HEK293T (cell line): ENCODE data around the gene CACNA1C.

Source experiments
- CTCF ChIA-PET: fragments of 350-600 bp; formaldehyde crosslinking; extraction: SDS; loops from one replicate; lab custom pipeline; 2021; ENCODE audit warnings: antibody characterized with exemption, inconsistent platforms; lab: Yijun Ruan, JAX
- POLR2A ChIA-PET: fragments of 350-600 bp; formaldehyde crosslinking; extraction: SDS; loops from one replicate; lab custom pipeline; 2020; ENCODE audit warnings: antibody characterized with exemption, inconsistent platforms; lab: Yijun Ruan, JAX
- DNase-seq: peaks from one replicate; pipeline ENCODE4 v3.0.0; 2012; ENCODE audit warnings: mixed read lengths; ENCODE audit errors: extremely low spot score
- ARNT ChIP-seq: fragments of 450-650 bp; IDR thresholded peaks from 2 replicates; pipeline ENCODE4 v1.6.1; 2017; ENCODE audit warnings: mild to moderate bottlenecking
- BHLHE40 ChIP-seq: fragments of 450-650 bp; IDR thresholded peaks from 2 replicates; pipeline ENCODE4 v1.6.1; 2016; ENCODE audit warnings: mild to moderate bottlenecking, moderate library complexity, borderline replicate concordance
- CTBP1 ChIP-seq: fragments of 450-650 bp; IDR thresholded peaks from 2 replicates; pipeline ENCODE4 v1.6.1; 2016; ENCODE audit warnings: borderline replicate concordance
- ELF4 ChIP-seq: fragments of 450-650 bp; IDR thresholded peaks from 2 replicates; pipeline ENCODE4 v1.6.1; 2017; ENCODE audit warnings: antibody characterized with exemption
- FOXA1 ChIP-seq: fragments of 450-650 bp; IDR thresholded peaks from 2 replicates; pipeline ENCODE4 v1.6.1; 2016; ENCODE audit warnings: mild to moderate bottlenecking
- FOXK2 ChIP-seq: fragments of 450-650 bp; IDR thresholded peaks from 2 replicates; pipeline ENCODE4 v1.6.1; 2016; ENCODE audit warnings: mild to moderate bottlenecking
- FOXM1 ChIP-seq: fragments of 450-650 bp; IDR thresholded peaks from 2 replicates; pipeline ENCODE4 v1.6.1; 2017; ENCODE audit warnings: mild to moderate bottlenecking, borderline replicate concordance
- HDGF ChIP-seq: fragments of 450-650 bp; IDR thresholded peaks from 2 replicates; pipeline ENCODE4 v1.6.1; 2017; ENCODE audit warnings: antibody characterized with exemption, borderline replicate concordance
- L3MBTL2 ChIP-seq: fragments of 450-650 bp; conservative IDR thresholded peaks from 2 replicates; pipeline ENCODE4 v1.6.1; 2016; ENCODE audit warnings: mild to moderate bottlenecking
- LEF1 ChIP-seq: fragments of 450-650 bp; IDR thresholded peaks from 2 replicates; pipeline ENCODE4 v1.6.1; 2017; ENCODE audit warnings: mild to moderate bottlenecking, borderline replicate concordance
- NFRKB ChIP-seq: fragments of 450-650 bp; IDR thresholded peaks from 2 replicates; pipeline ENCODE4 v1.6.1; 2016; ENCODE audit warnings: mild to moderate bottlenecking, moderate library complexity
- SP1 ChIP-seq: fragments of 450-650 bp; IDR thresholded peaks from 2 replicates; pipeline ENCODE4 v1.6.1; 2017
- SUZ12 ChIP-seq: fragments of 450-650 bp; IDR thresholded peaks from 2 replicates; pipeline ENCODE4 v1.6.1; 2016; ENCODE audit warnings: mild to moderate bottlenecking
- TARDBP ChIP-seq: fragments of 450-650 bp; IDR thresholded peaks from 2 replicates; pipeline ENCODE4 v1.6.1; 2016
- ZNF384 ChIP-seq: fragments of 450-650 bp; IDR thresholded peaks from 2 replicates; pipeline ENCODE4 v1.6.1; 2016
- TF ChIP-seq, protein P1 (sequence below): fragments of 450-650 bp; IDR thresholded peaks from 2 replicates; pipeline ENCODE4 v1.6.1; 2016

Gene CACNA1C

DNA sequence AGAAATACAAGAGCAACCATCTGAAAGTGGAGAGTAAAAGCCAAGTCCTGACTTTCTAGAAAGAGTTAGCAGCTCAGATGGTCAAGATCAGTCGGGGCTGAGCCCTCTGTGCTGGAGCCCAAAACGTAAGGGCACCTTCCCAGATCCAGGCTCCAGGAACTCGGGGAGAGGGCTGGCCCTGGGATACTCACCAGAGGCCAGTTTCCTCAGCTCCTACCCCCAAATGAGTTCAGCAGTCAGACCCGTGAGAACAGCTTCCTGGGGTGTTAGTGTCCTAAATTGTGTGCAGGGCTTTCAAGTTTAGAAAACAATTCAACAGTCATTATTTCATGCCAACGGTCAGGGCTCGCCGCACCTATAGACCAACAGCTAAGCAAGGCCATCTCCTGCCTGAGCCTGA, 594.4 kb downstream of the CACNA1C start:
- ChIA-PET CTCF (no interaction called here), POLR2A (no interaction called here)
- no peak for DNase-seq
- TF ChIP-seq BHLHE40: no peak
- TF ChIP-seq, protein P1, sequence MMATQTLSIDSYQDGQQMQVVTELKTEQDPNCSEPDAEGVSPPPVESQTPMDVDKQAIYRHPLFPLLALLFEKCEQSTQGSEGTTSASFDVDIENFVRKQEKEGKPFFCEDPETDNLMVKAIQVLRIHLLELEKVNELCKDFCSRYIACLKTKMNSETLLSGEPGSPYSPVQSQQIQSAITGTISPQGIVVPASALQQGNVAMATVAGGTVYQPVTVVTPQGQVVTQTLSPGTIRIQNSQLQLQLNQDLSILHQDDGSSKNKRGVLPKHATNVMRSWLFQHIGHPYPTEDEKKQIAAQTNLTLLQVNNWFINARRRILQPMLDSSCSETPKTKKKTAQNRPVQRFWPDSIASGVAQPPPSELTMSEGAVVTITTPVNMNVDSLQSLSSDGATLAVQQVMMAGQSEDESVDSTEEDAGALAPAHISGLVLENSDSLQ: no peak
- TF ChIP-seq LEF1: no peak
- TF ChIP-seq HDGF: no peak
- TF ChIP-seq SP1: no peak
- TF ChIP-seq FOXA1: no peak
- TF ChIP-seq FOXM1: no peak
- TF ChIP-seq ELF4: no peak
- no peak for TF ChIP-seq L3MBTL2
- no peak for TF ChIP-seq CTBP1
- no peak for TF ChIP-seq NFRKB
- TF ChIP-seq ARNT: no peak
- TF ChIP-seq TARDBP: no peak
- TF ChIP-seq SUZ12: no peak
- TF ChIP-seq FOXK2: no peak
- no peak for TF ChIP-seq ZNF384

DNA sequence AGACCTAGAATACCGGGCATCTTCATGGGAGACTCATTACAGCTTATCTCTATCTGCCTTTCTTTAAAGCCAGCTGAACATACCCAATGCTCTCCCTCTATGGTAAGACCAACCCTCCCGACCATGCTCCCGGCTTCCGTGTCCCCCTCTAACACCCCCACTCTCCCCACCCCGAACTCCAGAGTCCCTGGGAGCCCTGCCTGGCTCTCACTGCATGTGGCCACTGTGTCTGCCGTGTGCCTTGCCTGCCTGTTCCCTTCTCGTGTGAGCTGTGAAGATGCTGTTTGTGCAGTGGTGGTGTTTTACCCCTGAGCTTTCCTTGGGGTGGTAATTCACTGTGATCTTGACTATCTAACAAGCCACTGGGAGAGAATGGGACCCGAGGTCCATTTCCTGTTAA, 595.6 kb downstream of the CACNA1C start:
- ChIA-PET CTCF (no interaction called here), POLR2A (no interaction called here)
- TF ChIP-seq TARDBP (no peak), ZNF384 (no peak), NFRKB (no peak), ARNT (no peak), HDGF (no peak), BHLHE40 (no peak)
- DNase-seq: no peak

DNA sequence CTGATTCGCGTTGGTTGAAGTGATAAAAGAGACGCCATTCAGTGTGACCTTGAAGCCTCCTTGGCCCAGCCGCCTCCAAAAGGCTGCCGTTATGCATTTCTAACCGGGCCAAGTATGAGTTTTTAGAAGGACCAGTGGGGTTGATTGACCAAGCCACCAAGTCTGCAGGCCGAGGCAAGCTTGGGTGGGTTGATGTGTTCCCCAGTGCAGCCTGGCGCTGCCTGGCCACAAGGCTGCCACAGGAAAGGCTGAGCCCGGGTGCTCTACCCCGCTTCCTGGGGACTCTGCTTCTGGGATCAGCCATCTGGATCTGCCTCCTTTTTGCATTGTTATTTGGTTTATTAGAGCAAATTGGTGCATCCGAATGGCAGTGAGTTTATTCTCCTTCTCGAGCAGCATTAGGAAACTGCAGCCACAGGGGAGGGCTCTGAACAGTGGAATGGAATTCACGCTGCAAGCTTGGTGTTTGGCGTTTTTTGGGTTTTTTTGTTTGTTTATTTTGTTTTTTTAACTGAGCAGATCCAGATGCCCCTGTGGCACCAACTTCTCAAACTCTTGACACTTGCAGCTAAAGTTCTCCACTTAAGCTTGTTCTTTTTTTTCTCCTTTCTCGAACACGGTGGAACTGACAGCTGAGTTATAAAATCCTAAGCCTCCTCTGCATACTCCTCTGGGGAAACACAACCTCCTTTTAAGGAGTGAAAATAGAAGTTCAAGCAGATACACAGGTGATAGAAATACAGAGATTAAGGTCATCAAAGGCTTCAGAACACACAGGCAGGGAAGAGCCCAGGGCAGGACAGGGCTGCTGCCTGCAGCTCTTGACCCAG, 596.6 kb downstream of the CACNA1C start:
- no peak for TF ChIP-seq ARNT
- TF ChIP-seq TARDBP: no peak
- TF ChIP-seq, protein P1: no peak
- no peak for TF ChIP-seq L3MBTL2
- TF ChIP-seq ELF4: no peak
- no peak for TF ChIP-seq HDGF
- CTCF ChIA-PET: interaction anchor here (1.5 kb wide), 1 partner anchor 9 kb away, joined by 4 read pairs; no protein-coding TSS in a partner anchor
- DNase-seq: no peak
- POLR2A ChIA-PET: no interaction called here

DNA sequence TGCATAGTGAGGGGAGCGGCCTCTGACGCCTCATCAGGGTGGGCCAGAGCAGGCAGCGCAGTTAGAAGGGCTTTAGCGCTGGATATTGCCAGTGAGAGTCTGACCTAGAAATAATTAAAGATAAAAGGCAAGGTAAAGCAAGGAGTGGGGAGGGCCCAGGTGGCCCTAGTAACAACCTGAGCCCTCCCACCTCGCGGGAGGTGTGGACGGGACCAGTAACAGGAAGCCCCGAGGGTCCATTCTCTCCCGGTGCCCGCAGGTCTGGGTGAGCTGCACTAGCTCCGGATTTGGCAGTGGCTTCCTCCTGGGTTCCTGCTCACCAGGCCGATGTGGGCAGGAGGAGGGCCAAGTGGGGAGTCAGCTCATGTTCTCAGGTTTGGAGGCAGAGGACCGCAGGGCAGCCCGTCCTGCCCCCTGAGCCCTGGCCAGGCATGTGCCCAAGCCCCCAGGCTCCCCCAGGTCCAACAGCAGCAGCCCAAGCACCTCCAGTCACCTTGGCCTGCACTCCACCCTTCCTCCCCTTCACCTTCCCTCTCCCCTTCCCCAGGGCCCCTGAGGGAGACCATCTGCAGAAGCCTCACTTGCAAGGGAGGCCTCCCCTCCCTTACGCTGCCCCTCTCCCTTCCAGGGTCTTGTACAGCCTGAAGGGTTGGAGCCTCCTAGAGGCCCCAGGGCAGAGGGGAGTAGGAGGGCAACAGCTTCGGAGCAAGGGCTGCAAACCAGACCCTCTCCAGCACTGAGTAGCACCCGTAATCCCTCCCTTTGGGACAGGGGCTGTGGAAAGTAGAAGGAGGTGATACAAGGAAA, 597.7 kb downstream of the CACNA1C start:
- ChIA-PET POLR2A (no interaction called here), CTCF (interaction anchor here (0.6 to 1.5 kb wide), 2 partner anchors 10 to 459 kb away, joined by 3 to 4 read pairs; no protein-coding TSS in a partner anchor)
- no peak for TF ChIP-seq FOXK2
- no peak for DNase-seq

DNA sequence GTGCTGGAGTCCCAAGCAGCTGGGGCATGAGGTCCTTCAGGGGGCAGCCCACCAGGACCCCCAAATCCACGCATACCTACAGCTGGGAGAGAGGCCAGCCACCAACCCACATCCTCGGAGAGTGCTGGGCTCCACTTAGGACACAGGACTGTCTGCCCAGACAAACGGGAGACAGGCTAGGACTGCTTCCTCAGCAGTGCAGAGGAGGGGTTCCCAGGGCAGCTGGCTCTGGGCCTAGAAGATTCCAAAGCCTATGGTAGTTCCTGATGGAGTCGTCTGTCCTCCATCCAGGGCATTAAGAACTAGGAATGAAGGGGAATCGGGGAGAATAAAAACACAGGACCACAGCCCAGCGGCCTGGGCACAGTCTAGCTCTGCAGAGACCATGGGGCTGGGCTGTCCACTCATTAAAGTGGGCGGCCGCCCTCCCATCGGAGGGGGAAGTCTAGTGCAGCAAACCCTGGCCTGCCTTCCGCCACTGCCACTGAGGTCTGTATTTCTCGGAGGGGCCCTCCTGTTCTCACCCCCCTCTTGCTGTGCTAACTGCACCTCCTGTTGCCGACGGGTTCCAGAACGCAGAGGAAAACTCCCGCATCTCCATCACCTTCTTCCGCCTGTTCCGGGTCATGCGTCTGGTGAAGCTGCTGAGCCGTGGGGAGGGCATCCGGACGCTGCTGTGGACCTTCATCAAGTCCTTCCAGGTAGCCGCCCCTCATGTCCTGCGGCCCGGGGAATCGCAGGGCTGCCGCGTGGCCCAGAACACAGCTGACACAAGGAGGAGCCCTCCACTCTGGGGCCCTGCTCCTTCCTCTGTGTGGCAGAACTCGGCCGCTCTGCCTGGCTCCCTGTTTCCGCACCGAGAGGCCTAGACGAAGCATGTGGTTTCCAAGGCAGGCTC, 598.5 kb downstream of the CACNA1C start:
- no peak for TF ChIP-seq SUZ12
- TF ChIP-seq SP1: no peak
- TF ChIP-seq, protein P1: no peak
- TF ChIP-seq FOXM1: no peak
- no peak for TF ChIP-seq LEF1
- no peak for TF ChIP-seq L3MBTL2
- ChIA-PET POLR2A (no interaction called here), CTCF (no interaction called here)
- DNase-seq: no peak

DNA sequence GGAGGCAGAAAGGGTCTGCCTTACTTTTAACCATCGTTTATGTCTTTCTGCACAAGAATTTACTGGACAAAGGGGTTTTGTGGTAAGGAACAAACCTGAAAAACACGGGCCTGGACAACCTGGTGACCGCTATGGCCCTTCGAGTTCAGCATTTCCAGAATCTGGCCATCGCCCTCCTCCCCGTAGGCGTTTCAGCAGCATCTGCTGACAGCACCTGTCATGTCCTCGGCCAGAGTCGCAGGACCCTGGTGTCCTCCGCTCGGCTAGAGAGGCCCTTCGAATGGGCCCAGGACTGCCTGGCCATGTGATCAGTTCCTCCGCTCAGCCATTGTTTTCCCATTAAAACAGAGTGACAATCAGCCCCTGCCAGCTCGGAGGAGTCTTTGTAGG, 599.2 kb downstream of the CACNA1C start:
- ChIA-PET POLR2A (no interaction called here), CTCF (no interaction called here)
- no peak for DNase-seq
- TF ChIP-seq CTBP1: no peak
- TF ChIP-seq L3MBTL2: no peak
- no peak for TF ChIP-seq SUZ12
- no peak for TF ChIP-seq FOXK2
- no peak for TF ChIP-seq HDGF
- TF ChIP-seq SP1: no peak
- TF ChIP-seq LEF1: no peak
- no peak for TF ChIP-seq FOXM1
- TF ChIP-seq TARDBP: no peak
- TF ChIP-seq ARNT: no peak
- TF ChIP-seq BHLHE40: no peak
